Upper lobe of left lung (tissue), 4 donors: ENCODE data around the gene IRF5.

Source experiments
- POLR2A ChIP-seq, 4 donors: fragments of 450-650 bp; IDR thresholded peaks; one replicate each; pipeline ENCODE4 v1.5.1; 2016 to 2017; ENCODE audit warnings: antibody characterized with exemption in 4 of 4, mild to moderate bottlenecking in 2 of 4
- POLR2AphosphoS5 ChIP-seq, 2 donors: sonication (generic); formaldehyde crosslinking; IDR thresholded peaks; one replicate each; pipeline ENCODE4 v1.5.1; 2017; ENCODE audit warnings: antibody characterized with exemption in 2 of 2
- TF ChIP-seq, protein P1 (sequence below), 6 experiments: fragments of 450-650 bp in 4 of 6; fragments of 200-600 bp in 2 of 6; sonication (generic) in 2 of 6; IDR thresholded peaks; one replicate each; pipeline ENCODE4 v1.5.1; 2016 to 2019; ENCODE audit warnings: antibody characterized with exemption in 6 of 6

- TF ChIP-seq POLR2A (IDR thresholded peaks at IDR 0.05) (no peak), POLR2AphosphoS5 (IDR thresholded peaks at IDR 0.05) (no peak)
- TF ChIP-seq, protein P1, sequence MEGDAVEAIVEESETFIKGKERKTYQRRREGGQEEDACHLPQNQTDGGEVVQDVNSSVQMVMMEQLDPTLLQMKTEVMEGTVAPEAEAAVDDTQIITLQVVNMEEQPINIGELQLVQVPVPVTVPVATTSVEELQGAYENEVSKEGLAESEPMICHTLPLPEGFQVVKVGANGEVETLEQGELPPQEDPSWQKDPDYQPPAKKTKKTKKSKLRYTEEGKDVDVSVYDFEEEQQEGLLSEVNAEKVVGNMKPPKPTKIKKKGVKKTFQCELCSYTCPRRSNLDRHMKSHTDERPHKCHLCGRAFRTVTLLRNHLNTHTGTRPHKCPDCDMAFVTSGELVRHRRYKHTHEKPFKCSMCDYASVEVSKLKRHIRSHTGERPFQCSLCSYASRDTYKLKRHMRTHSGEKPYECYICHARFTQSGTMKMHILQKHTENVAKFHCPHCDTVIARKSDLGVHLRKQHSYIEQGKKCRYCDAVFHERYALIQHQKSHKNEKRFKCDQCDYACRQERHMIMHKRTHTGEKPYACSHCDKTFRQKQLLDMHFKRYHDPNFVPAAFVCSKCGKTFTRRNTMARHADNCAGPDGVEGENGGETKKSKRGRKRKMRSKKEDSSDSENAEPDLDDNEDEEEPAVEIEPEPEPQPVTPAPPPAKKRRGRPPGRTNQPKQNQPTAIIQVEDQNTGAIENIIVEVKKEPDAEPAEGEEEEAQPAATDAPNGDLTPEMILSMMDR (IDR thresholded peaks at IDR 0.05), result no peak
Measured at GRCh38 chr7:128909625-128910568, 27.8 kb upstream of the IRF5 start.
